A549 treated with ZK216348 at 1 μM for 4 hours (cell line): ENCODE measurements around the gene YWHAE. TPM values are rescaled to one million over a fixed set of nuclear protein-coding genes. Genes with fewer than 3 reads are reported as not detected.

Experiments
- total RNA-seq: library from RNA; stranded (reverse); fragments of 200-300 nt; extraction: Qiagen RNA extraction; gene quantifications from 5 replicates; pipeline ENCODE4 v1.2.3, GENCODE V29; 2022; ENCODE audit warnings: low read depth

YWHAE gene
- 566 to 1,263 TPM (median 589 TPM) in 5 replicates for total RNA-seq

GRCh38 chr17:1399679-1400512, at the start of gene YWHAE:
YWHAE (minus strand) TSS chr17:1400222; CDS start chr17:1400110, 112 bp downstream.

Other genes with a start within 250 kb of the YWHAE start
- gene ABR, start 220.2 kb downstream of the YWHAE start, total RNA-seq, result 98.4 to 145 TPM (median 121 TPM) in 5 replicates
- gene BHLHA9, start 129.8 kb downstream of the YWHAE start, total RNA-seq, result not detected in 5 replicates
- not detected in 5 replicates for gene TRARG1, start 120.6 kb downstream of the YWHAE start, total RNA-seq
- 64.2 to 90.7 TPM (median 84.9 TPM) in 5 replicates for gene CRK, start 56.0 kb upstream of the YWHAE start, total RNA-seq
- 85.5 to 152 TPM (median 144 TPM) in 5 replicates for gene MYO1C, start 92.5 kb upstream of the YWHAE start, total RNA-seq
- gene INPP5K, start 116.4 kb upstream of the YWHAE start, total RNA-seq, result 15.9 to 28.7 TPM (median 24.0 TPM) in 5 replicates
- 60.7 to 75.6 TPM (median 69.3 TPM) in 5 replicates for gene PITPNA, start 162.6 kb upstream of the YWHAE start, total RNA-seq
- 2.7 to 7.2 TPM (median 6.3 TPM) in 5 replicates for gene SLC43A2, start 228.6 kb upstream of the YWHAE start, total RNA-seq
- gene SCARF1, start 245.5 kb upstream of the YWHAE start, total RNA-seq, result 0.25 to 0.39 TPM (median 0.33 TPM) in 5 replicates
- gene RILP, start 249.6 kb upstream of the YWHAE start, total RNA-seq, result 10.2 to 17.6 TPM (median 16.4 TPM) in 5 replicates